HFFc6 (cell line): ENCODE measurements around the gene DYNC1I1. TPM values are rescaled to one million over a fixed set of nuclear protein-coding genes. Genes with fewer than 3 reads are reported as not detected.

Source experiments
- DNase-seq: peaks from one replicate; pipeline ENCODE4 v3.0.0-alpha.2; 2018
- H3K27ac Mint-ChIP-seq: 2 replicates; pipeline ENCODE4 v1.8.0; 2020; ENCODE audit warnings: mild to moderate bottlenecking, mixed read lengths
- H3K27me3 Mint-ChIP-seq: 2 replicates; pipeline ENCODE4 v1.8.0; 2021; ENCODE audit warnings: mild to moderate bottlenecking, moderate library complexity, mixed read lengths; ENCODE audit not compliant: insufficient read depth
- H3K36me3 Mint-ChIP-seq: 2 replicates; pipeline ENCODE4 v1.8.0; 2021; ENCODE audit warnings: low read depth, mixed read lengths
- H3K4me1 Mint-ChIP-seq: 2 replicates; pipeline ENCODE4 v1.8.0; 2020; ENCODE audit warnings: low read depth, mixed read lengths
- H3K4me3 Mint-ChIP-seq: 2 replicates; pipeline ENCODE4 v1.8.0; 2020; ENCODE audit warnings: mild to moderate bottlenecking, moderate library complexity, mixed read lengths
- H3K9me3 Mint-ChIP-seq: 2 replicates; pipeline ENCODE4 v1.8.0; 2020; ENCODE audit warnings: mild to moderate bottlenecking, mixed read lengths
- CTCF ChIP-seq: fragments of 200-600 bp; sonication (generic); IDR thresholded peaks from 2 replicates; pipeline ENCODE4 v1.5.0; 2021; ENCODE audit warnings: antibody characterized with exemption, mild to moderate bottlenecking
- total RNA-seq, 6 experiments: library from RNA; stranded (reverse); fragmentation: NEBNext Ultra II Directional; extraction: Animal tissue kit (Norgen Biotek cat#: 25700); gene quantifications; 2 replicates in 1 of 6; 3 replicates in 5 of 6; pipeline ENCODE4 v1.2.3, GENCODE V29; 2021

DYNC1I1 gene
- total RNA-seq, 6 experiments from 2014 or later = 0.08 to 0.34 (median 0.14) TPM; not detected in 1

GRCh38 chr7:96127746-96128145 is 355.4 kb downstream of the DYNC1I1 start:
- no peak for TF ChIP-seq CTCF
- H3K4me1 Mint-ChIP-seq = no peaks in the 10 kb centered on the region
- H3K4me3 Mint-ChIP-seq = no peak overlapping the region
- H3K9me3 Mint-ChIP-seq = no peaks in the 10 kb centered on the region
- no peaks in the 10 kb centered on the region for H3K27me3 Mint-ChIP-seq
- H3K27ac Mint-ChIP-seq = no peak overlapping the region
- H3K36me3 Mint-ChIP-seq = peaks cover 4% of the 10 kb centered on the region; the same call in 1 of the 2 replicates
- DNase-seq = no peak

- no peaks in the 10 kb centered on the region for H3K9me3 Mint-ChIP-seq
- H3K27me3 Mint-ChIP-seq = no peaks in the 10 kb centered on the region
- no peak overlapping the region for H3K4me3 Mint-ChIP-seq
- DNase-seq = no peak
- no peaks in the 10 kb centered on the region for H3K4me1 Mint-ChIP-seq
- H3K36me3 Mint-ChIP-seq = peaks cover 4% of the 10 kb centered on the region; the same call in 1 of the 2 replicates
- H3K27ac Mint-ChIP-seq = no peak overlapping the region
- TF ChIP-seq CTCF = no peak
Observed at GRCh38 chr7:96131525-96131924, 359.2 kb downstream of the DYNC1I1 start.

GRCh38 chr7:96135241-96135640 is 362.9 kb downstream of the DYNC1I1 start:
- H3K9me3 Mint-ChIP-seq = no peaks in the 10 kb centered on the region
- no peak overlapping the region for H3K27ac Mint-ChIP-seq
- H3K4me3 Mint-ChIP-seq = no peak overlapping the region

GRCh38 chr7:96136600-96137239 is 364.4 kb downstream of the DYNC1I1 start:
- no peaks in the 10 kb centered on the region for H3K9me3 Mint-ChIP-seq
- no peaks in the 10 kb centered on the region for H3K4me1 Mint-ChIP-seq
- TF ChIP-seq CTCF = no peak
- DNase-seq = no peak
- no peaks in the 10 kb centered on the region for H3K27me3 Mint-ChIP-seq
- H3K36me3 Mint-ChIP-seq = peaks cover 5% of the 10 kb centered on the region
- H3K27ac Mint-ChIP-seq = no peak overlapping the region
- no peak overlapping the region for H3K4me3 Mint-ChIP-seq

More at GRCh38 chr7:96135241-96135640, 362.9 kb downstream of the DYNC1I1 start:
- Mint-ChIP-seq H3K4me1 (no peaks in the 10 kb centered on the region), H3K36me3 (no peaks in the 10 kb centered on the region), H3K27me3 (no peaks in the 10 kb centered on the region)
- DNase-seq = no peak
- TF ChIP-seq CTCF = no peak

GRCh38 chr7:96143495-96144259 is 371.3 kb downstream of the DYNC1I1 start:
- no peaks in the 10 kb centered on the region for H3K9me3 Mint-ChIP-seq
- H3K4me1 Mint-ChIP-seq = no peaks in the 10 kb centered on the region
- no peak for DNase-seq
- H3K4me3 Mint-ChIP-seq = no peak overlapping the region
- H3K27ac Mint-ChIP-seq = no peak overlapping the region
- no peaks in the 10 kb centered on the region for H3K27me3 Mint-ChIP-seq
- H3K36me3 Mint-ChIP-seq = peaks cover 5% of the 10 kb centered on the region
- no peak for TF ChIP-seq CTCF
